Right lobe of liver (tissue), 6 donors: ENCODE measurements around the gene SSBP3. TPM values are rescaled to one million over a fixed set of nuclear protein-coding genes. Genes with fewer than 3 reads are reported as not detected.

Experiments
- ATAC-seq, 4 donors: fragments of 200-7000 bp; cut with Tn5 transposase; one replicate each; pipeline ENCODE4 v1.9.1; 2020; ENCODE audit warnings: mild to moderate bottlenecking in 4 of 4, moderate library complexity in 4 of 4
- DNase-seq, 3 donors: peaks; one replicate each; pipeline ENCODE4 v3.0.0-alpha.2; 2020
- H3K27ac ChIP-seq, 3 donors: fragments of 200-600 bp; one replicate each; pipeline ENCODE4 v1.8.0; 2022
- H3K27me3 ChIP-seq, 2 donors: fragments of 200-600 bp; one replicate each; pipeline ENCODE4 v1.8.0; 2022
- H3K36me3 ChIP-seq, 4 donors: fragments of 200-600 bp; sonication (generic) in 1 of 4; one replicate each; pipeline versions ENCODE4 v1.5.1 to v1.8.0; 2017 to 2022; ENCODE audit warnings: control low read depth in 1 of 4
- H3K4me1 ChIP-seq, 4 donors: fragments of 200-600 bp; sonication (generic) in 1 of 4; one replicate each; pipeline versions ENCODE4 v1.5.1 to v1.8.0; 2017 to 2022; ENCODE audit warnings: control low read depth in 1 of 4
- H3K4me3 ChIP-seq, 3 donors: fragments of 200-600 bp; one replicate each; pipeline ENCODE4 v1.8.0; 2022
- H3K9me3 ChIP-seq, 4 donors: fragments of 200-600 bp; sonication (generic) in 1 of 4; one replicate each; pipeline versions ENCODE4 v1.5.1 to v1.8.0; 2017 to 2022; ENCODE audit warnings: control low read depth in 1 of 4
- POLR2A ChIP-seq: fragments of 450-650 bp; IDR thresholded peaks from one replicate; pipeline ENCODE4 v1.6.1; 2017; ENCODE audit warnings: antibody characterized with exemption, mild to moderate bottlenecking
- whole genome bisulfite sequencing: methylation state at CpG from one replicate; pipeline ENCODE4 v1.1.6; 2018; ENCODE audit warnings: low coverage, low lambda C conversion rate; ENCODE audit not compliant: insufficient coverage; ENCODE audit errors: missing lambda C conversion rate; 5-methylcytosine and 5-hydroxymethylcytosine counted together
- intact Hi-C, 2 donors: fragments of 100-400 bp; cut with DNase I; formaldehyde crosslinking; loops; one replicate each; pipeline versions ENCODE4 v1.11.2 to v1.14.1; 2022
- total RNA-seq, 6 experiments: library from RNA; depleted of rRNA in 2 of 6; stranded (reverse); fragments of >200 nt in 2 of 6; fragmentation: NEBNext Ultra II Directional in 3 of 6; extraction: Animal tissue kit (Norgen Biotek cat#: 25700) in 3 of 6; gene quantifications; one replicate each; pipeline versions ENCODE4 v1.1.0 to v1.2.4, GENCODE V29; 2016 to 2023
- TF ChIP-seq, protein P1 (sequence below), 4 donors: fragments of 200-600 bp in 3 of 4; fragments of 450-650 bp in 1 of 4; IDR thresholded peaks; one replicate each; pipeline versions ENCODE4 v1.5.1 to v1.8.0; 2016 to 2022; ENCODE audit warnings: antibody characterized with exemption in 4 of 4, mild to moderate bottlenecking in 2 of 4
- donor health status: DM: no; HTN: yes; CAD: no.
- donor health status: DM: no; HTN: no; CAD: no.
- donor health status: DM: no; HTN: no; CAD: no.
- donor health status: DM: no; HTN: yes; CAD: no.
- donor health status: DM: no; HTN: yes; CAD: no.

The SSBP3 gene
- total RNA-seq, 6 experiments from 2014 or later = 19.4 to 34.1 (median 24.4) TPM

DNA sequence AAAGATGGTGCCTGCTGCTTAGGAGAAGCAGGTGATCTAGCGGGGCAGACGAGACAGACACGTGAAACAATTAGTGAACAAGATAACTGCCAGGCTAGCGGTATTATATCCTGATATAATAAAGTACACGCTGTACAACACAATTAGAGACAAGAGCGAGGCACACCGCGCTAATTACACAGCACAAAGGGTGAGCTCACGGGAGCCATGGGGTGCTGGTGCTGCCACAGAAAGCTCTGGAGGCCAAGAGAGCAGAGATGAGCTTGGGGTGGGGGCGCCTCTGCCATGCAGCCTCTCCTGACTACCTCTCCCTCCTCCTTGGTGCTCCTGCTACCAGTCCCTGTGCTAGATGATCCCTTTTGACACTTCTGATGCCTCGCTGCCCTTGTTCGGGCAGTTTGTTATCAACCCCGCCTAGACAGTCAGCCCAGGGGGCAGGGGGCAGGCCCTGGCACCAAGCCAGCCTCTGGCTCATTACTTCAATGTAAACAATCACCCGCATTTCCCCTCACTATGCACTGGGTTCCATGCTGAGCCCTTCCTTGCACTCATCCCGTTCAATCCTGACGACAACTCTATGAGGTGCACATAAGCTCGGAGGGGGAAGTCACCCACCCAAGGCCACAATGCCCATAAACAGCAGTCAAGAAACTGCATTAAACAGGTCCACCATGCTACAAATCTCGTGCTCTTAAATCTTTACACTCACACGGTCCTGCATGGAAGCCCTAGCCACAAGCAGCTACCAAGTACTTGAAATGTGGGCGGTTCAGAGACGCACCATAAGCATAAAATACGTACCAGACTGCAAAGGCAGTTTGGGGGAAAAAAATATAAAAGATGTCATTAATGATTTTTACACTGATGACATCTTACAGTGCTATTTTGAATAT is 103.0 kb downstream of the SSBP3 start:
- DNase-seq (no peak), ATAC-seq (no peak)
- Histone ChIP-seq H3K27me3 (no peaks in the 10 kb centered on the region), H3K4me1 (no peaks in the 10 kb centered on the region), H3K9me3 (no peaks in the 10 kb centered on the region), H3K4me3 (no peak overlapping the region), H3K36me3 (no peaks in the 10 kb centered on the region), H3K27ac (no peak overlapping the region)
- TF ChIP-seq, protein P1, sequence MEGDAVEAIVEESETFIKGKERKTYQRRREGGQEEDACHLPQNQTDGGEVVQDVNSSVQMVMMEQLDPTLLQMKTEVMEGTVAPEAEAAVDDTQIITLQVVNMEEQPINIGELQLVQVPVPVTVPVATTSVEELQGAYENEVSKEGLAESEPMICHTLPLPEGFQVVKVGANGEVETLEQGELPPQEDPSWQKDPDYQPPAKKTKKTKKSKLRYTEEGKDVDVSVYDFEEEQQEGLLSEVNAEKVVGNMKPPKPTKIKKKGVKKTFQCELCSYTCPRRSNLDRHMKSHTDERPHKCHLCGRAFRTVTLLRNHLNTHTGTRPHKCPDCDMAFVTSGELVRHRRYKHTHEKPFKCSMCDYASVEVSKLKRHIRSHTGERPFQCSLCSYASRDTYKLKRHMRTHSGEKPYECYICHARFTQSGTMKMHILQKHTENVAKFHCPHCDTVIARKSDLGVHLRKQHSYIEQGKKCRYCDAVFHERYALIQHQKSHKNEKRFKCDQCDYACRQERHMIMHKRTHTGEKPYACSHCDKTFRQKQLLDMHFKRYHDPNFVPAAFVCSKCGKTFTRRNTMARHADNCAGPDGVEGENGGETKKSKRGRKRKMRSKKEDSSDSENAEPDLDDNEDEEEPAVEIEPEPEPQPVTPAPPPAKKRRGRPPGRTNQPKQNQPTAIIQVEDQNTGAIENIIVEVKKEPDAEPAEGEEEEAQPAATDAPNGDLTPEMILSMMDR (IDR thresholded peaks at IDR 0.05) = no peak
- no peak for TF ChIP-seq POLR2A
- 86% methylated on average over 16 of the region's 22 CpGs for WGBS
- intact Hi-C loops = loop anchor here in 1 of 2 donors (10.0 kb wide), 1 partner anchor 102 kb away; the partner anchor contains the start of gene SSBP3

DNA sequence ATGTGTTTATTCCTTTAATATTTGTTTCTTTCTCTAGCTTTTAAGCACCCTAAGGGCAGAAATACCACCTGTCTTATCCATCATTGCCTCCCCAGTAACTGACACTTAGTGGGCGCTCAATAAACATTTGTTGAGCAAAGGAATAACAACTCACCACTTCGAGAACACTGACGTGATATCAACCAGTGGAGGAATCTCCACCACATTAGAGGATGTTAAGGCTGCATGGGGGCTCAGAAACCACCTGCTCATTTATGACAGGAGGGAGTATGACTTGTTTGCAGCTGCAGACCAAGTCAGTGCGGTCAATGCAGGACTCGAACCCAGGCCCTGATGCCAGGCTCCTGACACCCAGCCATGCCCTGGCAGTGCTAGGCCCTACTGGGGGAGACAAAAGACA is 103.6 kb downstream of the SSBP3 start:
- Histone ChIP-seq H3K9me3 (no peaks in the 10 kb centered on the region), H3K27ac (no peak overlapping the region), H3K36me3 (no peaks in the 10 kb centered on the region), H3K4me1 (no peaks in the 10 kb centered on the region), H3K4me3 (no peak overlapping the region), H3K27me3 (no peaks in the 10 kb centered on the region)
- ATAC-seq = no peak
- WGBS = 100% methylated on average over 4 of the region's 5 CpGs
- DNase-seq = no peak
- intact Hi-C loops = loop anchor here in 1 of 2 donors (10.0 kb wide), 1 partner anchor 102 kb away; the partner anchor contains the start of gene SSBP3
- TF ChIP-seq, protein P1 (IDR thresholded peaks at IDR 0.05) = no peak
- TF ChIP-seq POLR2A = no peak

DNA sequence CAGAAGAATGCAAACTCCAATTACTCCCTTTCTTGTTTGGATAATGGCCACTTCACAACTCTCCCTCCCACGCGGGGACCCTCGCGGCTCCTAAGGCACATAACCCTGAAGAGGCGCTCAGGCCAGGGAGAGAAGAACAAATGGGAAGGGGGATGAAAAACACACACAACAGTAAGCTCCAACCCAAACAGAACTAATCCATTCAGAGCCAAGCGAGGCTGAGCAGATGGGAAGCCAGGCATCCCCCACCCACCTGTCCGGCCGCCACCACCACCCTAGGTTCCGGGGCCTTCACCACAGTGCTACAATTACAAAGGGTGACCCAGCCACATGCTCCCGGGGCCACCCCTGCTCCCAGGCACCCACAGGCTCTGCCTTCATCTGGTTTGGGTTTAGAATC is 104.7 kb downstream of the SSBP3 start:
- intact Hi-C loops = loop anchor here in 1 of 2 donors (10.0 kb wide), 1 partner anchor 103 kb away; the partner anchor contains the start of gene SSBP3
- no peak overlapping the region for H3K4me3 ChIP-seq
- 89% methylated on average over 8 of the region's 10 CpGs for WGBS
- no peak for TF ChIP-seq POLR2A
- TF ChIP-seq, protein P1 (IDR thresholded peaks at IDR 0.05) = no peak
- H3K27ac ChIP-seq = no peak overlapping the region
- DNase-seq (no peak), ATAC-seq (no peak)
- H3K4me1 ChIP-seq = peaks cover 0 to 2% (median 0%) of the 10 kb centered on the region in 4 donors
- H3K9me3 ChIP-seq = no peaks in the 10 kb centered on the region
- no peaks in the 10 kb centered on the region for H3K36me3 ChIP-seq
- H3K27me3 ChIP-seq = no peaks in the 10 kb centered on the region

DNA sequence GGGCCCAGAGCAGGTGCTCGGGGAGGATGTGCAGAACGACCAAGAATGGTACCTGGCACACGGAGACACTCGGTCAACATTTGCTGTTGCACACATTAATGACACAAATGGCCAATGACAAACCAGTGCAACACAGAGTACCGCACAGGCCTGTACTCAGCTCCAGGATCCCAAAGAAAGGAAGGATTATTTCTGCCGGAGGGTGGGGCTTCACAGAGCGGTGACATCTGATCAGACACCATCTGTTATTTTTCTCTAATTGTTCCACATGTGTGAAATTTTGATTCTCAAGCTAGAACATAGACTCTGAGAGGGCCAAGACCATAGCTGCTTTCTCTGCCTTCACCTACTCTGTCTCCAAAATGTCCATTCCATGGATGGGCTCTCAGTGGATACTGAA is 105.8 kb downstream of the SSBP3 start:
- intact Hi-C loops = loop anchor here in 1 of 2 donors (10.0 kb wide), 1 partner anchor 104 kb away; the partner anchor contains the start of gene SSBP3

More for the DNA sequence above, 105.8 kb downstream of the SSBP3 start:
- 97% methylated on average over 3 of the region's 7 CpGs for WGBS
- Histone ChIP-seq H3K27ac (no peak overlapping the region), H3K4me1 (peaks cover 0 to 12% (median 4%) of the 10 kb centered on the region in 4 donors), H3K9me3 (no peaks in the 10 kb centered on the region), H3K36me3 (no peaks in the 10 kb centered on the region), H3K4me3 (no peak overlapping the region), H3K27me3 (no peaks in the 10 kb centered on the region)
- TF ChIP-seq, protein P1 (IDR thresholded peaks at IDR 0.05) = no peak
- no peak for TF ChIP-seq POLR2A
- ATAC-seq (no peak), DNase-seq (no peak)
